ENCODE data around the gene LCLAT1. TPM values are rescaled to one million over a fixed set of nuclear protein-coding genes. Genes with fewer than 3 reads are reported as not detected.

The LCLAT1 gene
- total RNA-seq, 1 donor from 2014 or later = 21.8 TPM

GRCh38 chr2:30662268-30663131, 215.5 kb downstream of the LCLAT1 start:
- intact Hi-C loops (cut with micrococcal nuclease) = no loop called here

- intact Hi-C loops (cut with micrococcal nuclease) = no loop called here
These were observed 216.3 kb downstream of the LCLAT1 start for GRCh38 chr2:30663321-30663720.

- intact Hi-C loops (cut with micrococcal nuclease) = no loop called here
These were observed 216.8 kb downstream of the LCLAT1 start for GRCh38 chr2:30663806-30664205.

DNA sequence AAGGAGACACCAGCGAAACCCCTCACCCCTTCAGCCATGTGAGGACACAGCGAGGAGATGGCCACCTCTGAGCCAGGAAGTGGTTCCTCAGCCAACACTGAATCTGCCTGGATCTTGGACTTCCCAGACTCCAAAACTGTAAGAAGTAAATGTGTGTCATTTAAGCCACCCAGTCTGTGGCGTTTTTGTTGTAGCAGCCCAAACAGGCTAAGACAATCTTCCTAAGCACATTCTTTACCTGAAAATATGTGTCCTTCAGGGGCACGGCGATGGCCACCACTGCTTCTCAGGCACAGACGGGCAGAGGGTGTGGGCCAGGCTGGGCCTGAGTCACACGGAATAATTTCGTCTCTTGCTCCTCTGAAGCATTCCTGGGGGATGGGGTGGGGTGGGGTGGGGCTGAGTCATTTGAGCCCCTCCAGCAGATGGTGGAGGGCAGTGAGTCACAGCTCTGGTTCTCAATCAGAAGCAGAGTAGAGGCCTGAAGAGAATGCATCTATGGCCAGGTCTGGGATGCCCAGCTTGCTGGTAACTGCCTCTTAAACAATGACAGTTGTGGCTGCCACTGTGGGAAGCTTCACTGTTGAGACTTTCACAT, 217.8 kb downstream of the LCLAT1 start:
- intact Hi-C loops (cut with micrococcal nuclease) = no loop called here

DNA sequence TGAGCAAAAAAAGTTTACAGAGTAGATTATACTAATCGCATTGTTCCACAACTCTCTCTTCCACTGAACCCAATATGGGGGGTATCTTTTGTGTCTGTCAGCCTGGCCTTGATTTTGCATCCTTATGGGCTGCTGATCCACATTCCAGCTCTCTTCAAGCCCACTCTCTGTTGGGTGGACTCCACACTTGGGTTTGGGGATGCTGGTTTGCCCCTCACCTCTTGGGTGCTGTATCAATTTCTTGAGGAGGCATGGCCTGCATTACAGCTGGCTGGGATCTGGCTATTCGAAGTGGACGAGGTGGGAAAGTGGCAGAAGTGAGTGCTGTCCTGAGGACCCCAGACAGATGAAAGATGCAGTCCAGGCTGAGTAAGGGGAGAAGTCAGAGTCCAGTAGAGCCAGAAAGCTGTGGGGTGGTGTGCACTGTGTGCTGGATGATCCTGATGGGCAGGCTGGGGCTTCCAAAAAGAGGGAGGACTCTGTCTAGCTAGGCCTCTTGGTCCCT, 218.8 kb downstream of the LCLAT1 start:
- intact Hi-C loops (cut with micrococcal nuclease) = no loop called here

DNA sequence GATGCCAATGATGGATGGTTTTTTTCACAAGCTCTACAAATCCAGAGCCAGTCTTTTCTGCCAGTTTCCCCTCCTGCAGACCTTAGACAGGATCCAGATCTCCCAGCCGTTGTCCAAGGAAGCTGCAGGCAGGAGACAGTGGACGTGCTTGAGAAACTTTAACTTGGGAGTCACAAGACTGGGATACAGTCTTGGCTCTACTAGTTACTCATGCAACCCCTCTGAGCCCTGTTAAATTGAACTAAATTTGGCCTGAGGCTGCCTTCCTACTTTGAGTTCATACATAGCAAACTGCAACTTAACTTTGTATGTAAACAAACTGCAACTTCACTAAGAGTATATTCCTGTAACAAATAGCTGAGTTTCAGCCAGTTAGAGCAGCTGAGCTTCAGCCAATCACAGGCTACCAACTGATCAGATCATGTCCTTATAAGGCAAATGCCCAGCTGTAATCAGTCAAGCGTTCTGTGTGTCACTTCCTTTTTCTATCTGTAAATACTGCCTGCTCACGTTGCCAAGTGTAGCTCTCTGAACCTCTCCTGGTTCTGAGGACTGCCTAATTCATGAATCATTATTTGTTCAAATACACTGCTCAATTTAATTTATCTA, 219.3 kb downstream of the LCLAT1 start:
- intact Hi-C loops (cut with micrococcal nuclease) = no loop called here

DNA sequence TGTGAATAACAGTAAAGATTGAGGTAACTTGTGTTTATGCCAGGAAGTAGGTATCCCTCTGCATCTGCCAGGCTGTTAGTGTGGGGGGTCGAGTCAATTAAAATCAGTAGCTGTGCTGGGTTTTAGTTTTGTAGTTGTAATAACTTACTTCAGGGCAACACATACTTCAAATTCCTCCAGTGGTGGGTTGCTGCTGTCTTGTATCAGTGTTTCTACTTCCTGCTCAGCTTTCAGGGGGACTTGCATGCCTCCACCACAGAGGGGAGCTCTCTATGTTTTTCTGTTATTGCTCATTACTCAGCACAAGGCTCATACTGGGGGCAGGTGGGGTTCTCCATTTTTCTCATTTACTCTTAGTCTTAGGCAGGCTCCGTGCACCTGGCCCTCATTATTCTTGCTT, 223.4 kb downstream of the LCLAT1 start:
- intact Hi-C loops (cut with micrococcal nuclease) = no loop called here

DNA sequence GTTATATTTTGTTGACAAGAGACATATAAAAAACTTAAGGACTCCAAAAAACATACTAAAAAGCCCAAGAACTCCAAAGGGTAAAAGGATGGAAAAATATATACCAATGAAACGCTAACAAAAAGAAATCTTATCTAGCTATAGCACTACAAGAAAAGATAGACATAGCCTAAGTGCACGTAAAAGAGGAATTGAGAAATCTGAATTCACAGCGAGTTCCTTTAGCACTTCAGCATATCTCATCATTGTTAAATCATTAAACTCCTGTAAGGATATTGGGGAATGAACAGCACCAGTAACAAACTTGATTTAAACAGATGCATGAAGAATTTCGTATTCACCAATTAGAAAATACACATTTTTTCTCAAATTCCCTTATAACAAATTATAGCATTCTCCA, 226.1 kb downstream of the LCLAT1 start:
- intact Hi-C loops (cut with micrococcal nuclease) = no loop called here

DNA sequence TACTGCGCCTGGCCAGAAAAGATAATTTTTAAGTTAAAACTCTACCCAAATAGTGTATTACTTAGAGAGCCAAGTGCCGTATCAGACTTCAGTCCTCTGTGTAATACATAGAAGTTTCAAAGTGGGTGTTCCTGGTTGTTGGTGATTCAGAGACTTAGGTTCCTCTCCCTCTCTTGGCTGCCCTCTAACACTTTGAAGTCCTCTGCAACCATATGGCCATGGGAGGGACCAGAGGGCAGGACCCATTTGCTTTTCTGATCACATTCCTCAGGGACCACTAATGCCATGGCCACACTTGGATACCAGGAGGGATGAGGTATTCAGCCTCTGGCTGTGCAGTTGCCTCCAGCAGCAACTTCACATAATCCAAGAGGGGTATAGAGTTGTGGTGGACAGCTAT, 228.7 kb downstream of the LCLAT1 start:
- intact Hi-C loops (cut with micrococcal nuclease) = no loop called here

- intact Hi-C loops (cut with micrococcal nuclease) = no loop called here
These were observed 230.2 kb downstream of the LCLAT1 start for GRCh38 chr2:30677231-30677630.

- intact Hi-C loops (cut with micrococcal nuclease) = no loop called here
These were observed 230.9 kb downstream of the LCLAT1 start for GRCh38 chr2:30677861-30678385.

- intact Hi-C loops (cut with micrococcal nuclease) = no loop called here
These were observed 231.5 kb downstream of the LCLAT1 start for GRCh38 chr2:30678410-30679137.

DNA sequence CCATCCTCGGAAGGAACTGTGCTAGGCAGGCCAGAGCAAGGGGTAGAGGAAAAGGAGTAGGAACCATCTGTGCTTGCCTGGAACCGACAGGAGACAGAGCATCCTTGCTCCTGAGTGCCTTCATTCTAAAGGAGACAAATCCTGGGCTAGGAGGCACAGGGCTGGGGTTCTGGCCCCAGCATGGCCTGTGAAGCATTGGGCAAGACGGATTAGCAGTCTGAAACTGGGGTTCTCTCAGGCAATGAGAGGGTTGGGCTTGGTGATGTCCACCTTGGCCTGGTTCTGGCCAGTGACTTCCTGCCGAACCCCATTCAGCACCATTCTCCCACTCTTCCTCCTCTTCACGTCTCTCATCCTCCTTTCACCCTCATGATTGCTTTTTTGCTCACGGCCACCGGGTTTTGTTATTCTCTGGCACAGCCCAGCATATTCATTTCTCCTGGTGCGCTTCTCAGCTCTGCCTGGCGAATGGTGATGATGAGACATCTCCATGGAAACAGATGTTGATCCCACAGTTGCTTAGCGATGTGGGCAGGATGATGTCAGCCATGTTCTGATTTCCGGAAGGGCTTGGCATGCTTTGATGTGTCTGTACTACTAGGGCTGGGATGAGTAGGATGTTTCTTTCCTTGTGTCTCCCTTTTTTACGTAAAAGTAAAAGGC, 232.5 kb downstream of the LCLAT1 start:
- intact Hi-C loops (cut with micrococcal nuclease) = no loop called here

- intact Hi-C loops (cut with micrococcal nuclease) = no loop called here
These were observed 233.1 kb downstream of the LCLAT1 start for GRCh38 chr2:30680121-30680520.

- intact Hi-C loops (cut with micrococcal nuclease) = no loop called here
These were observed 234.0 kb downstream of the LCLAT1 start for GRCh38 chr2:30681022-30681421.

- intact Hi-C loops (cut with micrococcal nuclease) = no loop called here
These were observed 236.3 kb downstream of the LCLAT1 start for GRCh38 chr2:30683236-30683956.

DNA sequence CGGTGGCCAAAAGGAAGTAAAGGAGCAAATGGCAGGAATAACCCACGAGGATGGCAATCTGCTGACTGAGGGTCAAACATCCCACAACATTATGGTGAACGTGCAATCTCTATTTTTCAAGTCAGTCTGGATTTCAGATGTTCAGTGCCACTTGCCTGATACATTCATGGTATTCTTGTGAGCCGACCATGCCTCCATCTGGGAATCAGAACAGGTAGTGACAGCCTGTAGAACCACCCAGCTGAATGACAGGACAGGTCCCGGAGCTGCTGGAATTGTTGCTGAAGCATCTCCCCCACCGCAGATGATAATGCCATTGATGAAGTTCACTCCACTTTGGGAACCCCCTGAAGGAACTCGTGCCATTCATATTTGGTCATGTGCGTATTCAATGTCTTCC, 237.0 kb downstream of the LCLAT1 start:
- intact Hi-C loops (cut with micrococcal nuclease) = no loop called here

GRCh38 chr2:30684516-30684915, 237.5 kb downstream of the LCLAT1 start:
- intact Hi-C loops (cut with micrococcal nuclease) = no loop called here

GRCh38 chr2:30684996-30685395, 237.9 kb downstream of the LCLAT1 start:
- intact Hi-C loops (cut with micrococcal nuclease) = no loop called here

GRCh38 chr2:30686000-30686399, 239.0 kb downstream of the LCLAT1 start:
- intact Hi-C loops (cut with micrococcal nuclease) = no loop called here

Measured in T-helper 1 cell treated with Interleukin-12 subunit alpha and Interleukin-12 subunit beta and Interleukin-4 antibody, amounts not matched to agents 30 ng/mL and 1 ng/mL, for 36 hours (primary cell).